ES-I3 (cell line): ENCODE measurements around the gene SLC37A1.

ENCODE experiments used
- H3K36me3 ChIP-seq: 2 replicates; pipeline ENCODE4 v1.6.1; 2013; ENCODE audit warnings: mild to moderate bottlenecking, low read length, control low read depth, moderate library complexity; ENCODE audit not compliant: insufficient read depth
- H3K4me1 ChIP-seq: 2 replicates; pipeline ENCODE4 v1.6.1; 2013; ENCODE audit warnings: mild to moderate bottlenecking, control low read depth, low read length; ENCODE audit not compliant: insufficient read depth
- H3K9ac ChIP-seq: 2 replicates; pipeline ENCODE4 v1.6.1; 2013; ENCODE audit warnings: low read depth, mild to moderate bottlenecking, low read length, moderate library complexity
- H3K9me3 ChIP-seq: 2 replicates; pipeline ENCODE4 v1.6.1; 2013; ENCODE audit warnings: mild to moderate bottlenecking, low read length, moderate library complexity; ENCODE audit not compliant: control insufficient read depth, insufficient read depth

SLC37A1 gene

DNA sequence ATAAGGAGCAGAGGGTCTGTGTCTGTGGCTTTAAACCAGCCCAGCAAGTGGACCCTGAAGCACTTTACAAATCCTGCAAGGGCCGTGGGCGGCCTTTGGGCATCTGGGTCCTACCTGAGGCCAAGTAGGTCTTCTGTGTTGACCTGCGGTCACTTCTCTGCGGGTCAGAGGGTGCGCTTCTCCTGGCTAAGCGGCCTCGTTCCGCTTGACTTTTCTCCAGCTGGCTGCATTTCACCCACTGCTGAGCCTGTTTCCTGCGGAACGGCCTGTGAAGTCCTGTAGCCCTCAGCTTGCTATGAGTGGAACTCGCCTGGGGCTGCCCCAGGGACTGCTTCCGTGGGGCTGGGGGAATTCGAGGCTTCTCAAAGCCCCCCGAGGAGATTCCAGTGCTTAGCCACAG lies 43.3 kb downstream of the SLC37A1 start:
- Histone ChIP-seq H3K9me3 (no peaks in the 10 kb centered on the region), H3K4me1 (no peaks in the 10 kb centered on the region), H3K36me3 (no peaks in the 10 kb centered on the region; the same call in 1 of the 2 replicates), H3K9ac (no peak overlapping the region)

DNA sequence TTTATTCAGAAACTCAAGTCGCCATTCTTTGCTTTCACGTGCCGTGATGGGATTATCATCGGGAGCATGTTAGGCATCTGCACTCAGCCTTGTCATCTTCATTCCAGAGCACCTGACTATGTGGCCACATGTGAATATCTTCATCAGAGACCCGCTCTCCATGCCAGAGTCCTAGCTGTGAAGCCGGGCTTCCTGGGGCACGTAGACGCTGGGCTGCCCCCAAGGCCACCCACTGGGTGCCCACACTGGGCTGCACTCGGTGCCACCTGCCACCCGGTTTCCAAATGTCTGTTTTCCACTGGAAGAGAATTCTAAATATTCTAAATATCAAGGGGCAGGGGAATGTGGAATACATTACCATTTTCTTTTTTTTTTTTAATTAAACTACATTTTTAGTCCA lies 43.8 kb downstream of the SLC37A1 start:
- H3K4me1 ChIP-seq = no peaks in the 10 kb centered on the region
- H3K36me3 ChIP-seq = no peaks in the 10 kb centered on the region; the same call in 1 of the 2 replicates
- no peak overlapping the region for H3K9ac ChIP-seq
- no peaks in the 10 kb centered on the region for H3K9me3 ChIP-seq

DNA sequence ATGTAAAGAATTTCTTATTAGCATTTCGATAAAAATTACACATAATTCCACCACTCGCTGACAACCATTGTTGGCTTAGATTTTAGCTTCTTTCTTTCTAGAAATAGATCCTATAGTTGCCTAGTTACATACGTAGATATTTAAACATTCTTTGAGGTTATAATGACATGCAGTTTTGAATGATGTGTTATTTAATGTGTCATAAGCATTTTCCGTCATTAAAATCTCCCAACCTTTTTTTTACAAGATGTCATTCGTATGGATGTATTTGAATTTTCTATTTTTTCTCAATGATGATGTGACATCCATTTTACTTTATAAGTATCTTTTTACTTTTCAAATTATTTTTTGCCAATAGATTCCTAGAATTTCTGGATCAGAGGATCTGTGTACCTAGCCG lies 44.7 kb downstream of the SLC37A1 start:
- Histone ChIP-seq H3K9me3 (no peaks in the 10 kb centered on the region), H3K36me3 (no peaks in the 10 kb centered on the region; the same call in 1 of the 2 replicates), H3K4me1 (no peaks in the 10 kb centered on the region), H3K9ac (no peak overlapping the region)

DNA sequence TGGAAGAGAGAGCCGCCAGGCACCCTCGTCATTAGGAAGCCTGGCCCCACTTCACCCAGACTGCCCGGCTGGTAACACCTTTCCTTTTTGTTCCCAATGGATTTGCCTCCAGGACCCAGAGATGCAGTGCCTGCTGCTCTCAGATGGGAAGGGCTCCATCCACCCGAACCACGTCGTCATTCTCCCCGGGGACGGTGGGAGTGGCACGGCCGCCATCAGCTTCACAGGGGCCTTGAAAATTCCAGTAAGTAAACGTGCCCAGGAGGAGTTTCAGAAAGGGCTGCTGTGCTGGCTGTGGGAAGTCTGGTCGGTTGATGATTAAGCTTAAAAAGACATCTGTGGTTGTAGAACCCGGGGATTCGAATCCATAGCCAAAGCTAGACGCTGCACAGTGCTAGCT lies 45.2 kb downstream of the SLC37A1 start:
- Histone ChIP-seq H3K4me1 (no peaks in the 10 kb centered on the region), H3K36me3 (no peaks in the 10 kb centered on the region; the same call in 1 of the 2 replicates)

DNA sequence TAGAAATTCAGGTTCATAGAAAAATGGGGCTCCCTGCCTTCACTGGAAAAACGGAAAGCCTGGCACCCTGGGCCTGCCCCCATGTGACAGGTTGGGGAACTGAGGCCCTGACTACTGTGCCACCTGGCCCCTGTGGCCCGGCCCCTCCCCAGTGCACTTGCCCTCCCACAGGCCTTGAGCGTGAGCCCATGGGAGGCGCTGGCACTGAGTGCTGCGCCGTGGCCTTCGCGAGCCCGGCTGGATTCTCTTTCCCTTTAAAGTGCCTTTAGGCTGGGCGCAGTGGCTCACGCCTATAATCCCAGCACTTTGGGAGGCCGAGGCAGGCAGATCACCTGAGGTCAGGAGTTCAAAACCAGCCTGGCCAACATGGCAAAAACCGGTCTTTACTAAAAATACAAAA lies 45.7 kb downstream of the SLC37A1 start:
- Histone ChIP-seq H3K4me1 (no peaks in the 10 kb centered on the region), H3K36me3 (no peaks in the 10 kb centered on the region; the same call in 1 of the 2 replicates), H3K9ac (no peak overlapping the region), H3K9me3 (no peaks in the 10 kb centered on the region)

More for the DNA sequence above, 45.2 kb downstream of the SLC37A1 start:
- Histone ChIP-seq H3K9me3 (no peaks in the 10 kb centered on the region), H3K9ac (no peak overlapping the region)

DNA sequence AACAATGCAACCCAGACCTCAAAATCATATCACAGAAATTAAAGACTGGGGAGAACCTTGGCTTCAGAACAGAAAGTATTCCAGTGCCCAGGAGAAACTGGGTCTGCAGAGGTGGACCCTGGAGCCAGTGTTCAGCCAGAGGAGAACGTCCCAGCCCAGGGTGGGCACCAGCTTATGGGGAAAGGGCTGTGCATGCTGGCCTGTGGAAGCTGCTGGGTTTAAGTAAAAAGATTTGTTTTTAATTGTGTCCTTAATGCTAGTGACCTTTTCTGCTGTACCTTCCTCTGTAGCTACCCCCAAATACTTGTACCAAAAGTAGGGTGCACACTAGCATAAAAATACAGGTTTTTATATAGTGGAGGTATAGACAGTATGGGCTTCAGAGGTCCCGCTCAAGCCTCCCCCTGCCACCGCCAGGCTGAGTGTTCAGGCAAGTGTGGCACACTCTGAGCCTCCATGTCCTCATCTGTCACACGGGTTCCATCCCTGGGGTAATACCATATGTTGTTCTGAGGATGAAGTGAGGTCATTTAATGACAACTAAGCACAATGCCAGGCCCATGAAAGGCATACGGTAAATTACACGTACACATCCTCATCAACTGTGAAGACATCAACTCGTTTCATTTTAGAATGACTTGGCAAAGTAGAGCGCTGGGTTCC lies 47.0 kb downstream of the SLC37A1 start:
- Histone ChIP-seq H3K4me1 (no peaks in the 10 kb centered on the region), H3K36me3 (no peaks in the 10 kb centered on the region; the same call in 1 of the 2 replicates), H3K9me3 (no peaks in the 10 kb centered on the region), H3K9ac (no peak overlapping the region)

DNA sequence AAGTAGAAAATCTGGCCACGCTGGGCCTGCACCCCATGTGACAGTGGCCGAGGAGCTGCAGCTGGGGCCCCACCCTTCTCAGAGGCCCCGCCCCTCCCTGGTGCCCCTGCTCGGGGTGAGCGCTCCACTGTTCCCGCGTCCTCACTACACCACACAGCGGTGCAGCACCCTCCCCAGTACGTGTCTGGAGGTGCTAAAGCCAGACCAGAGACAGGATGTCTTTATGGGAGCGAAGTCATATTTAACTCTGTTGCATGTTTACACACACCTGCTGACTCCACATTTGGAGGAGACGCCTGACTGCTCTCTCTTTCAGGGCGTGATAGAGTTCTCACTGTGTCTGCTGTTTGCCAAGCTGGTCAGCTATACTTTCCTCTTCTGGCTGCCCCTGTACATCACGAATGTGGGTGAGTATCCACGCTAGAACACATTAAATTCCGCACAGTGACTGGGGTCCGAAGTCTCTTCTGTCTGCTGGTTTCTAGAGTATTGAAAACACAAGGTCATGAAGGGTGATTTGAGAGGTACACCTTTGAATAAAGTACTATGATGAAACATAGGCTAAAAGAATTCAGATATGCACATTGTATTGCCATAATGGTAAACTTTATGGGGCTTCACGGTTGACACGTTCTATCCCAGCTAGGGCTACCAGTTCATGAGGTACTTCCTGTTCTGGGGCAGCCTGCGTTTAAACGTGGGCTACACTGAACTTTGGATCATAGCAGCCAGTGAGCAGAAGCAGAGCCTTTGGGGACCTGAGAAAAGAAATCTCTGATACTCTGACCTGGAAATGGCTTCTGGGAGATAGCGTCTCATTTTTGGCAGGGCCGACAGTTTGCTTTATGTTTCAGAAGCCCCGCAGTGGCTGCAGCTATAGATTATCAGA lies 48.4 kb downstream of the SLC37A1 start:
- Histone ChIP-seq H3K36me3 (no peaks in the 10 kb centered on the region; the same call in 1 of the 2 replicates), H3K4me1 (no peaks in the 10 kb centered on the region; the same call in 1 of the 2 replicates), H3K9ac (no peak overlapping the region), H3K9me3 (no peaks in the 10 kb centered on the region)

DNA sequence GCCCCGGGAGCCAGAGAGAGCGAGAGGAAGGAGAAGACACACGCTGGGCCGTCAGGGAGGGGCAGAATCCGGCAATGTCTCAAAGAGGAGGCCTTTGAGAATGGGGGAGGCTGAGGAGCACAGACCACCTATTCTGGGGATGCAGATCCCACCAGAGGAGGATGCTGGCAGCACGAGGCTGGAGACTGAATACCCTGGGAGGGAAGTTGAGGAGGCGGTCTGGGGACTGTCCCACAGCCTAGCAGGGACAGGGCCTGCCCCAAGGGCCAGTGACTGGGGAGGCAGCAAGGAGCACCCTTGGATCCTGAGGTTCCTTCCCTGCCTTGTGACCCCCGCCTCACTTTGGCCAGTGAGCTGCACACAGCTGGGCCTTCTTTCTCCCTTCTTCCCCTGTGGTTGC lies 49.2 kb downstream of the SLC37A1 start:
- H3K4me1 ChIP-seq = no peaks in the 10 kb centered on the region; the same call in 1 of the 2 replicates
- no peaks in the 10 kb centered on the region for H3K9me3 ChIP-seq
- no peak overlapping the region for H3K9ac ChIP-seq
- no peaks in the 10 kb centered on the region; the same call in 1 of the 2 replicates for H3K36me3 ChIP-seq

DNA sequence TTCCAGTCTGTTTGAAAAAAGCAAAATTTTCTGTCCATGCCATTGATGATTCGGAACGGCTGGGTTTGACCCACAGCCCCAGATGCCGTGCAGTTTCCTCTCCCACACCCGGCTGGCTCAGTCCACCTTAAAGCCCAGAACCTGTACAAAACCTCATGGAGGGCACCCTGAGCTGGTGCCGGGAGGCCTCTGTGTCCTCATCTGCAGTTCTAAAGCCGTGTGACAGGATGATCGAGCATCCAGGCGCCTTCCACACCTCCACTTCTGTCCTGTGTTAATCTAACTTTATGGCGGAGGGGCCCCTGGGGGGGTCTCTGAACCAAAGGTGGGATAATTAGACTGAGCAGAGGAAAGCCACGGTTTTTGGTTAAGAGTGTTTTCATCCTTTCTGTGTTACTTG lies 49.6 kb downstream of the SLC37A1 start:
- no peaks in the 10 kb centered on the region; the same call in 1 of the 2 replicates for H3K4me1 ChIP-seq
- H3K36me3 ChIP-seq = no peaks in the 10 kb centered on the region; the same call in 1 of the 2 replicates

DNA sequence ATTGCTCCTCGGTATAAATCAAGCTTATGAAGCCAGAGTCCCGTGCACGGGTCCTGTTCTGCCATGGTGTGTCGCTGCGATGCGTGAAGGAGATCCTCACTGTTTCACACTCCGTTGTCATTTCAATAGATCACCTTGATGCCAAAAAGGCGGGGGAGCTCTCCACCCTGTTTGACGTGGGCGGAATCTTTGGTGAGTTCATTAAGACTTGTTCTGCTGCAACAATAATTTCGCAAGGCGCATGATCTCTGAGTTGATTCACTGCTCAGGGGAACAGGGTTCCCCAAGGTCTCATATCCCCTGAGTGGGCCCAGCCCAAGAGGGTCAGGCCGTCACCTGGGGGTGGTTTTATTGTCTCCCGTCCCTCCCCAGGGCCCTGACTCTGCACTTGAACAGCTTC lies 50.0 kb downstream of the SLC37A1 start:
- Histone ChIP-seq H3K4me1 (no peaks in the 10 kb centered on the region; the same call in 1 of the 2 replicates), H3K9ac (no peak overlapping the region), H3K9me3 (no peaks in the 10 kb centered on the region), H3K36me3 (no peaks in the 10 kb centered on the region; the same call in 1 of the 2 replicates)

More for the DNA sequence above, 49.6 kb downstream of the SLC37A1 start:
- H3K9ac ChIP-seq = no peak overlapping the region
- no peaks in the 10 kb centered on the region for H3K9me3 ChIP-seq

DNA sequence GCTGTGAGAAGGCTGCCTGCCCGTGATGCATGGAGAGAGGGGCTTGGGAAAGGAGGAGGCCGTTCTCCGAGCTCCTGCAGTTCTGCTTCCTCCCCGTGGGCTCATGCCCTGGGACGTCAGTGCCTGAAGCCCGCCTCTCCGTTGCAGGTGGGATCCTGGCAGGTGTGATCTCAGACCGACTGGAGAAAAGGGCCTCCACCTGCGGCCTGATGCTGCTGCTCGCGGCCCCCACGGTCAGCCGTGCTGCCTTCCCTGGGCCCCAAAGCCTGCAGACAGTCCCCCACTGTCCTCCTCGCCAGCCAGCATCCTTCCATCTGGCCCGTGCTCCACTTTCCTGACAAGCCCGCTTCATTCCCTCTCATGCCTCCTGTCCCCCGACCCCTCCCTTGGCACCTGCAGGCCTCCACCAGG lies 50.9 kb downstream of the SLC37A1 start:
- Histone ChIP-seq H3K9ac (no peak overlapping the region), H3K36me3 (no peaks in the 10 kb centered on the region; the same call in 1 of the 2 replicates), H3K9me3 (no peaks in the 10 kb centered on the region), H3K4me1 (no peaks in the 10 kb centered on the region; the same call in 1 of the 2 replicates)

DNA sequence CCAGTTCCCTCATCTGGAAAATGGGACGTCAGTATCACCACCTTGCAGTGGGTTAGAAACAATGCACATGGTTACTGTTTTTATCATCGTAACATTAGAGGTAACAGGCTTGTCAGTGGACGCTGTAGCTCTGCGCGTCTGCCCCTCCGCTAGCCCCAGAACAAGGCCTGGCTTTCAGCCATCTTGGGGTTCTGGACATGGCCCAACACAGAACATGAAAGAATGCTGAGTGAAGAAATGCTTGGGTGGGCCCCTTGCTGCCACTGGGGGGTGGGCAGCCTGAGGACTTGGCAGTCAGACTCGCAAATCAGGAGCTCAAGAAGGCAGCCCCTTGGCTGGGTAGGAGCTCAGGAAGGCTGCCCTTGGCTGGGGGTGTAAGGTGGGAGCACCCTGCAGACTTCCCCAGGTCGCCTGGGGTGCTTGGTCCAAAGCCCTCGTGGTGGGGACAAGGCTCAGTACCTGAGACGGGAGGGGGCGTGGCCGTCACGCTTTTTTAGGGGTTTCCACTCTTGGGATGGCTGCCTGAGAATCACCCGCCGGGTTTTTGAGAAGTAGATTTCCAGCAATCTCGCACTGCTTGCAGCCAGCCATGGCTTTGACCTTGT lies 51.7 kb downstream of the SLC37A1 start:
- H3K36me3 ChIP-seq = no peaks in the 10 kb centered on the region; the same call in 1 of the 2 replicates
- H3K9ac ChIP-seq = no peak overlapping the region
- H3K4me1 ChIP-seq = no peaks in the 10 kb centered on the region; the same call in 1 of the 2 replicates

DNA sequence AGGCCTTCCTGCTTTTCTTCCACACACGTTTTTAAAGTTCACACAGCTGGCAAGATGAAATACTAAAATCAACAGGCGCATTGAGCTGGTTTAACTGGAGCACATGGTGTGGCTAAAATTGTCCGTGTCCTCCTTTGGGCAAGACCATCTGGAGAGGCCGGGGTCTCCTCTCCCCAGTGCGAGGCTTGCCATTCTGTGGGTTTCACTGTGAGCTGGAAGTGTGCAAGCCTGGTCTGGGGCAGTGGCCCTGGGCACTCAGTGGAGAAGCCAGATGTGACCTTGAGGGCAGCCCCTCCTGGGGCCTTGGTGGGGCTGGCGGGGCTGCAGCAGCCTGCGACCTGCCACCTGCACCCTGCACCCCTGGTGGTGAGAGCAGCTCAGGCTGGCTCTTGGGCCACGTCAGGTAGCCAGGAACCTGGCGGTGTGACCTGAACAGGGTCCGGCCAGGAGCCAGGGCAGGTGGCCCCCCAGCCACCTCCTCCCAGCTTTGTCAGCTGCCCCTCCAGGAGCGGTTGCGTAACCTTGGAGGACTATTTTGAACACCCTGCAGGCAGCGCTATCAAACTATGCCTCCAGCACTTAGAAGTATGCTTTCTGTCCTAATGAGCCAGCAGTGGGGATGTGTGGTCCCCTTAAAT lies 52.4 kb downstream of the SLC37A1 start:
- Histone ChIP-seq H3K36me3 (no peaks in the 10 kb centered on the region; the same call in 1 of the 2 replicates), H3K9me3 (no peaks in the 10 kb centered on the region), H3K4me1 (no peaks in the 10 kb centered on the region; the same call in 1 of the 2 replicates), H3K9ac (no peak overlapping the region)

More for the DNA sequence above, 51.7 kb downstream of the SLC37A1 start:
- no peaks in the 10 kb centered on the region for H3K9me3 ChIP-seq
